A204.1 (cell line): ENCODE data around the gene CHMP4B.
"Not testable (repeated sequence)": the region's sequence is repeated elsewhere in the genome, so short reads cannot be mapped to it uniquely, and the experiment has no call there.

Experiments used
- FAIRE-seq: peaks from 2 replicates; lab custom pipeline; 2012; peaks lifted over from hg19 to GRCh38; lab: Jason Lieb, UNC

The CHMP4B gene

GRCh38 chr20:33789858-33790182, 21.3 kb upstream of the CHMP4B start:
- no peak for FAIRE-seq

GRCh38 chr20:33790566-33790965, 20.6 kb upstream of the CHMP4B start:
- no peak for FAIRE-seq

- no peak for FAIRE-seq
Observed at GRCh38 chr20:33791021-33791420, 20.1 kb upstream of the CHMP4B start.

GRCh38 chr20:33791540-33791939, 19.6 kb upstream of the CHMP4B start:
- FAIRE-seq, result no peak

- FAIRE-seq, result no peak
Observed at GRCh38 chr20:33791959-33792597, 19.1 kb upstream of the CHMP4B start.

GRCh38 chr20:33792598-33792989, 18.6 kb upstream of the CHMP4B start:
- FAIRE-seq, result not testable (repeated sequence)

- FAIRE-seq, result no peak
Observed at GRCh38 chr20:33793011-33793931, 17.9 kb upstream of the CHMP4B start.

GRCh38 chr20:33796263-33796906, 14.8 kb upstream of the CHMP4B start:
- no peak for FAIRE-seq

- no peak for FAIRE-seq
Observed at GRCh38 chr20:33796907-33797544, 14.1 kb upstream of the CHMP4B start.

GRCh38 chr20:33798444-33798843, 12.7 kb upstream of the CHMP4B start:
- no peak for FAIRE-seq

- FAIRE-seq, result no peak
Observed at GRCh38 chr20:33803921-33804337, 7.2 kb upstream of the CHMP4B start.

- no peak for FAIRE-seq
Observed at GRCh38 chr20:33808388-33808787, 2.8 kb upstream of the CHMP4B start.

GRCh38 chr20:33810259-33810658, 889 bp upstream of the CHMP4B start:
- no peak for FAIRE-seq

- FAIRE-seq, result no peak
Observed at GRCh38 chr20:33811776-33812151, 616 bp downstream of the CHMP4B start.

GRCh38 chr20:33812152-33812849, 1.2 kb downstream of the CHMP4B start:
- no peak for FAIRE-seq

- FAIRE-seq, result no peak
Observed at GRCh38 chr20:33812908-33813462, 1.8 kb downstream of the CHMP4B start.

GRCh38 chr20:33814238-33814712, 3.1 kb downstream of the CHMP4B start:
- FAIRE-seq, result no peak

- FAIRE-seq, result no peak
Observed at GRCh38 chr20:33815671-33816070, 4.5 kb downstream of the CHMP4B start.

GRCh38 chr20:33816191-33816590, 5.0 kb downstream of the CHMP4B start:
- no peak for FAIRE-seq

- FAIRE-seq, result no peak
Observed at GRCh38 chr20:33817411-33817810, 6.3 kb downstream of the CHMP4B start.

GRCh38 chr20:33819456-33819855, 8.3 kb downstream of the CHMP4B start:
- no peak for FAIRE-seq

- FAIRE-seq, result no peak
Observed at GRCh38 chr20:33820362-33820761, 9.2 kb downstream of the CHMP4B start.
